ENCODE results near the gene ABCB6.

DNA sequence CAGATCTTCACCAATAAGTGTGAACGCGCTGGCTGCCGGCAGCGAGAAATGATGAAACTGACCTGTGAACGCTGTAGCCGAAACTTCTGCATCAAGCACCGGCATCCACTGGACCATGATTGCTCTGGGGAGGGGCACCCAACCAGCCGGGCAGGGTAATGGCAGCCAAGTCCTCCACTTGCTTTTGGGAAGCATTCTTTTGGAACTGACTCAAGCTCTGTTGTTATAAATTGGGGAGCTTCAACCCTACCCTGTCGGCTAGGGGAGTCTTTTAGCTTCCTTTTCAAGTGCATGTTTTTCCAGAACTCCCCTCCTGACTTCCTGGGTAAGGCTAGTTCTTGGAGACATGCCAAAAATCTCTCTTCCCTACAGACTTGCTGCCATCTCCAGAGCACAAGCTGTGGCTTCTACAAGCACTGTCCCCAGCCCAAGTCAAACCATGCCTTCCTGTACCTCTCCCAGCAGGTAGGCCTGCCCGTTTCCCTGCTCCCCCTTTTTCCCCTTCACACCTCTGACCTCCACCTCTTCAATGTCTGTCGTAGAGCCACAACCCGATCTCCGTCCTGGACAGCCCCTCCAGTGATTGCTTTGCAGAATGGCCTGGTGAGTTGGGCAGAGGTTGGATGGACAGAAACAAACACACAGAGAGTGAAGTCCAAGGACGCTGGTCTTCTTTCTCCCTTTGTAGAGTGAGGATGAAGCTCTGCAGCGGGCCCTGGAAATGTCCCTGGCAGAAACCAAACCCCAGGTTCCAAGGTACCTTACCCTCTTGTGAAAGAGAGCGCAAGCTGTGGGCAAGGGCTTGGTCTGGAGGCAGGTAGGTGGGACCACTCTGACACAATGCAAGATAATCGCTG, 10.6 kb downstream of the ABCB6 start:
- TF ChIP-seq GATA2 (IDR thresholded peaks at IDR 0.05; ENCODE audit: low read depth, low read length): no peak
- no peak for TF ChIP-seq GATA3 (IDR thresholded peaks at IDR 0.05; ENCODE audit: low read depth, low read length)
